Measurements from ENCODE around the gene RAB4A. TPM values are rescaled to one million over a fixed set of nuclear protein-coding genes. Genes with fewer than 3 reads are reported as not detected.

The RAB4A gene
- total RNA-seq, 4 donors from 2014 or later = 65.5 to 84.7 (median 74.0) TPM

DNA sequence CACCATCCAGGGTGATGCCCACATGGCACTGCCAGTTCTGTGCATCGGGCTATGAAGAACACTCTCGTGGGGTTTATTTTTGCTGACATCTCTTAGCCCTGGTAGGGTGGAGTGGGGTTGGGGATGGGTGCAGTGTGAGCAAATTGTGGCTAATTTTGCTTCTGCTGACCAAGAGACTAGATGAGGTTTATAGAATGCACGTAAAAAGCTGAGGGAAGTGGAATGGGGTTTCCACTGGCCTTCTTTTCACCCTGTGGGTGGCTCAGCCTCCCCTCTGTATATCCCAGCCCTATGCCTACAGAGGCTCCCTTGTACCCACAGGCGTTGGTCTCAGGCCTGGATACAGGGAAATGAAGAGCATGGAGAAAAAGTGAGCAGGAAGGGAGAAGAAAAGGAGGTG lies 44.1 kb upstream of the RAB4A start:
- TF ChIP-seq POLR2A (IDR thresholded peaks at IDR 0.05) = no peak
- intact Hi-C loops (cut with DNase I; ENCODE audit: low total_unique reads) = no loop called here
- DNase-seq (ENCODE audit: low spot score in 2 of 2) = peak in 1 of 2 donors; percentile 67
- WGBS, 2 donors = 77 to 90% methylated on average over 4 of the region's 4 CpGs
- no peak overlapping the region for H3K4me3 ChIP-seq (ENCODE audit: low read depth, poor library complexity, severe bottlenecking)

DNA sequence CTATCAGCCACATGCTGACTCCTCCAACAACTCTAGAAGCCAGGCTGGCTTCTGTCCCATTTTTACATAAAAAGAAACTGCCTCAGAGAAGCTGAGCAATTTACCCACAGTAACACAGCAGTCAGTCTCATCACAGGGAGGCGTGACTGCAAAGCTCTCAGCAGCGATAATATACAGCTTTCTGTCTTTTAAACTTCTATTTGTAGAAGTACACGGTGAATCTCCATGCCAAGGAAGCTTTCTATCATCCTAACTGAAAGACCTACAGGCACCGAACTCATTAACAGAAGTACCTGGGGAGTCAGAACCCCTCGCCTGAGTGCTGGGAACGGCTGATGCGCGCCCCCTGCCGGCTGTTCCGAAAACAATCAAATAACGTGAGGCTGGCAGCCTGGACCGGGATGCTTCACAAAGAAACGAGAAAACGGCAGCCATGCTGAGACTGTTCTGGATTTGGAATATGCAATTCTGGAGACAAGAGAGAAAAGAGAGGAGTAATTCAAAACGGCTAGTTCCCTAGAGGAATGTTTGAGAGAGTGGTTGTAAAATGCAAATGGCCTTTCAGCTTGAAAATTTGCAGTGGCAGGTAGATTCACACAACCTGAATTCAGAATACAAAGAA lies 43.5 kb upstream of the RAB4A start:
- no peak overlapping the region for H3K4me3 ChIP-seq (ENCODE audit: low read depth, poor library complexity, severe bottlenecking)
- no peak for TF ChIP-seq POLR2A (IDR thresholded peaks at IDR 0.05)
- TF ChIP-seq, protein P1, sequence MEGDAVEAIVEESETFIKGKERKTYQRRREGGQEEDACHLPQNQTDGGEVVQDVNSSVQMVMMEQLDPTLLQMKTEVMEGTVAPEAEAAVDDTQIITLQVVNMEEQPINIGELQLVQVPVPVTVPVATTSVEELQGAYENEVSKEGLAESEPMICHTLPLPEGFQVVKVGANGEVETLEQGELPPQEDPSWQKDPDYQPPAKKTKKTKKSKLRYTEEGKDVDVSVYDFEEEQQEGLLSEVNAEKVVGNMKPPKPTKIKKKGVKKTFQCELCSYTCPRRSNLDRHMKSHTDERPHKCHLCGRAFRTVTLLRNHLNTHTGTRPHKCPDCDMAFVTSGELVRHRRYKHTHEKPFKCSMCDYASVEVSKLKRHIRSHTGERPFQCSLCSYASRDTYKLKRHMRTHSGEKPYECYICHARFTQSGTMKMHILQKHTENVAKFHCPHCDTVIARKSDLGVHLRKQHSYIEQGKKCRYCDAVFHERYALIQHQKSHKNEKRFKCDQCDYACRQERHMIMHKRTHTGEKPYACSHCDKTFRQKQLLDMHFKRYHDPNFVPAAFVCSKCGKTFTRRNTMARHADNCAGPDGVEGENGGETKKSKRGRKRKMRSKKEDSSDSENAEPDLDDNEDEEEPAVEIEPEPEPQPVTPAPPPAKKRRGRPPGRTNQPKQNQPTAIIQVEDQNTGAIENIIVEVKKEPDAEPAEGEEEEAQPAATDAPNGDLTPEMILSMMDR (IDR thresholded peaks at IDR 0.05) = peak in 1 of 3 donors; percentile 69
- 11 to 13% methylated on average over 15 of the region's 15 CpGs for WGBS, 2 donors
- DNase-seq (ENCODE audit: low spot score in 2 of 2) = peak; percentile 67 to 96
- intact Hi-C loops (cut with DNase I; ENCODE audit: low total_unique reads) = no loop called here

DNA sequence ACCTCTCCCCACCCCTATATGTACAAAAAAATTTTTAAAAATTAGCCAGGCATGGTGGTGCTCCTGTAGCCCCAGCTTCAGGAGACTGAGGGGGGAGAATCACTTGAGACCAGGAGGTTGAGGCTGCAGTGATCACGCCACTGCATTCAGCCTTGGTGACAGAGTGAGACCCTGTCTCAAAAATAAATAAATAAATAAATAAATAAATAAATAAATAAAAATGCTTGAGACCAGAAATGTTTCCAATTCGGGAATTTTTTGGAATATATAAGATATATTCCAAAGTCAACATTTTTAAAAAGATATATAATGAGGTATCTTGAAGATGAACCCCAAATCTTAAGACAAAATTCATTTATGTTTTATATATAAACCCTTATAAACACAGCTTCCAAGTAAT lies 42.4 kb upstream of the RAB4A start:
- intact Hi-C loops (cut with DNase I; ENCODE audit: low total_unique reads) = no loop called here
- WGBS, 2 donors = 84 to 85% methylated on average over 2 of the region's 2 CpGs
- DNase-seq (ENCODE audit: low spot score in 2 of 2) = peak in 1 of 2 donors; percentile 54
- no peak for TF ChIP-seq POLR2A (IDR thresholded peaks at IDR 0.05)
- TF ChIP-seq, protein P1 (IDR thresholded peaks at IDR 0.05) = no peak
- H3K4me3 ChIP-seq (ENCODE audit: low read depth, poor library complexity, severe bottlenecking) = no peak overlapping the region

DNA sequence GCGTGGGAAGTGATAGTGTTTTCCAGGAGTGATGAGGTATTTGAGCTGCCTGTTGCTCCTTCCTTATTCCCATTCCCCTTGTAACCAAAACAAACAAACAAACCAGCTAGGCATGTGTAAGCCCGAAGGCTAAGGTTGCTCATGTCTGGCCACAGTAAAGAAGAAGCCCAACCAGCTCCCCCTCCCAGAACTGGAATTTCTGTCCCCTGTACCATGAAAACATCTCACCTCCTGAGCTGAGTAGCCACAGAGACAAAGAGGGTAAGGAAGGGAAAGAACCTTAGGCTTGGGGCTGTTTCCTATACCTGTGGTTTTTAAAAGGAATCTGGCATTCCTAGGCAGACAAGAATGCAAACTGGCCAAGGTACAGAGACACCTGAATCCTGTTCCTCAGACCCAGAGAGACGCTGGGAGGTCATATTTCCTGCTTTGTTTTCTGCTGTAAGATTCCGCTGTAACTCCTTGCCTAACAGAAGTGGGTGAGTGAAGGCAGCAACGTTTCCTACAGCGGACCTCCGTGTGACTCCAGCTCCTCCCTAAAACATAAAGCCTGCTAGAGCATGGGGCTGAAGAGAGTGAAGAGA lies 41.7 kb upstream of the RAB4A start:
- WGBS, 2 donors = 4 to 10% methylated on average over 7 of the region's 7 CpGs
- peak in 1 of 2 donors; percentile 83 for DNase-seq (ENCODE audit: low spot score in 2 of 2)
- H3K4me3 ChIP-seq (ENCODE audit: low read depth, poor library complexity, severe bottlenecking) = no peak overlapping the region
- TF ChIP-seq, protein P1 (IDR thresholded peaks at IDR 0.05) = no peak
- no peak for TF ChIP-seq POLR2A (IDR thresholded peaks at IDR 0.05)
- intact Hi-C loops (cut with DNase I; ENCODE audit: low total_unique reads) = no loop called here

DNA sequence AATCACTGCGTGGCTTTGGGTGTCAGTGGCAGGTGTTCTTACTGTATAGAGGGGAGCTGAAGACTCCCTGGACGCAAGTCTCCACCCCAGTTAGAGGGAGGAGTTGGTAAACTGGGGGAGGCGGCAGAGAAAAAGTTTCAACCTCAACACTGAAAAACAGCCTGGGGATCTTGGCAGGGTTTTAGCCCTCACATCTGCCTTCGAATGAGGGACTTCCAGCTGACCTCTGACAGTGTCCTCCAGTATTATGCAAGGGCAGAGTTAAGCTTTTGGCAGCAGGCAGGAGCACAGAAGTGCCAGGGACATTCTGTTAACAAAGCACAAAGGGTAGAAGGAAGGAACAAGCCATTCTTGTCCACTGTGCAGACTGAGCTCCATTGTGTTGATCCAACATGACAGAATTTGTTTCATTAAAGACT lies 41.2 kb upstream of the RAB4A start:
- intact Hi-C loops (cut with DNase I; ENCODE audit: low total_unique reads) = loop anchor here (10.0 kb wide), 1 partner anchor 2005 kb away; no protein-coding TSS in a partner anchor
- TF ChIP-seq, protein P1 (IDR thresholded peaks at IDR 0.05) = no peak
- TF ChIP-seq POLR2A (IDR thresholded peaks at IDR 0.05) = no peak
- no peak overlapping the region for H3K4me3 ChIP-seq (ENCODE audit: low read depth, poor library complexity, severe bottlenecking)
- peak; percentile 89 to 91 for DNase-seq (ENCODE audit: low spot score in 2 of 2)
- 3 to 10% methylated on average over 4 of the region's 4 CpGs for whole genome bisulfite sequencing, 2 donors

DNA sequence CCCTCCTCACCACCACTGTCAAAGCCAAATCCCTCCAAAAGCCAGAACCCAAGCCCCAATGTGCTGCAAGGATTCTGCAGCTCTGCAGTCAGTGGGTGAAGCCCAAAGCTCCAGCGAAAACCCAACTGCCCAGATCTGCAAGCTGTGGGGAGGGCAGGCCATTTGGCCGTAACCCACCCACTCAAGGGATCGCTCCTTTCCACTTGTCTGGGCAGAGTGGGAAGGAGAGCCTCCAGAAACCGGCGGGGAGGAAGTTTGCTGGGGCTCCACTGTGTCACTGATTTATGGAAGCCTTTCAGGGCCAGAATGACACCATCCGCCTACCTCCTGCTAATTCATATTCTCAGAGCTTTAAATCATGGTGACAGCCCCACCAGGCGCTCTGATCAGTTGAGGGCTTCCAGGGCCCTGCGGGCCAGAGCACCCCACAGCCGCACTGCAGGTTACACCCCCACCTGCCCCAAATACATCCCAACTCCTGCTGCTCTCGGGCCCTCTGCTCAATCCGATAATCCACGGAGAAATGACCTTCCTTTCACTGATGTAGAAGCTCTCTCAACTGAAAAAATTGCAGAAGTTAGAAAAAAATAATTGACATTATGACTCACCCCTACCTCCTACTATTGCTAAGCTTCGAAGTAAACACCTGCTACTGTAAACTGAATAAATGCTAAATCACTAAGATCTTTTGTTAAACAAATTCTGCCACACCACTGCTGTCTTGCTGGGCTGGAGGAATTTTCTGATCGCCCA lies 40.6 kb upstream of the RAB4A start:
- intact Hi-C loops (cut with DNase I; ENCODE audit: low total_unique reads) = loop anchor here (10.0 kb wide), 1 partner anchor 2004 kb away; no protein-coding TSS in a partner anchor
- no peak overlapping the region for H3K4me3 ChIP-seq (ENCODE audit: low read depth, poor library complexity, severe bottlenecking)
- TF ChIP-seq POLR2A (IDR thresholded peaks at IDR 0.05) = no peak
- TF ChIP-seq, protein P1 (IDR thresholded peaks at IDR 0.05) = no peak
- DNase-seq (ENCODE audit: low spot score in 2 of 2) = peak in 1 of 2 donors; percentile 45
- 37 to 41% methylated on average over 14 of the region's 14 CpGs for WGBS, 2 donors
